ENCODE results near the gene VPS26C.

The VPS26C gene

GRCh38 chr21:37200641-37201480, 66.3 kb downstream of the VPS26C start:
- no peak for DNase-seq

- no peak for DNase-seq
Observed at GRCh38 chr21:37199057-37199924, 67.8 kb downstream of the VPS26C start.

GRCh38 chr21:37197746-37198145, 69.4 kb downstream of the VPS26C start:
- DNase-seq: no peak

DNA sequence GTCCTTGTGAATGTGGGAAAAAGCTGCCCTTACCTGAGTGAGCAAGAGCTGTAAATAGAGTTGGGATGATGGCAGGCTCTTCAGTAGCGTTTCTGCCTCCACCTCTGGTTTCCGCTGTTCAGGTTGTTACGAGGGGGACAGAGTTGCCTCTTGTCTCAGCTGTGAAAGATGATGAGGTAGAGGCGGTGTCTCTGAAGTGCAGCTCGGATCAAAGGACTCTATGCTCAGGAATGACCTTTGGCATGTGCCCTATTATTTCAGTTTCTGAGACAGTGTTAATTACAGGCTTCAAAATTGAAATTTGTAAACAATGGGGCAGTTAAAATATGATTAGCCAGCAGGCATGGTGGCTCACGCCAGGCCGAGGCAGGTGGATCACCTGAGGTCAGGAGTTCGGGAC, 70.3 kb downstream of the VPS26C start:
- no peak for DNase-seq

- no peak for DNase-seq
Observed at GRCh38 chr21:37195610-37196009, 71.5 kb downstream of the VPS26C start.

DNA sequence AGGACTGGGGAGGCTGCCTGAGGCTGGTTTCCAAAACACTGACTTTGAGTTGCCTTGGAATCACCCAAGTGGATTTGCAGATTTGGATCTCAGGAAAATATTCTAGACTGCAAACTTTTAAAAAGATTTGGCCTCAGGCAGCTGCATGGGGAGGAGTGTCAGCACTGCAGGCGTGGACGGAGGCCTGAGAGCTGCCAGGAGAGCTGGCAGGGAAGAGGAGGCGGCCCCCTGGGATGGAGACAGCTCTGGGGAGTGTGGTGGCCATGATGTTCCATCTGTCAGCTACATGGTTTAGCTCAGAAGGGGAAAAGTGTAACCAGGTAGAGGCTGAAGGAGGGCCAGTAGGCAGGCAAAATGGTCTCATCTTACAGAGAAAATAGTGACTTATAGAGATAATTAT, 72.1 kb downstream of the VPS26C start:
- no peak for DNase-seq

DNA sequence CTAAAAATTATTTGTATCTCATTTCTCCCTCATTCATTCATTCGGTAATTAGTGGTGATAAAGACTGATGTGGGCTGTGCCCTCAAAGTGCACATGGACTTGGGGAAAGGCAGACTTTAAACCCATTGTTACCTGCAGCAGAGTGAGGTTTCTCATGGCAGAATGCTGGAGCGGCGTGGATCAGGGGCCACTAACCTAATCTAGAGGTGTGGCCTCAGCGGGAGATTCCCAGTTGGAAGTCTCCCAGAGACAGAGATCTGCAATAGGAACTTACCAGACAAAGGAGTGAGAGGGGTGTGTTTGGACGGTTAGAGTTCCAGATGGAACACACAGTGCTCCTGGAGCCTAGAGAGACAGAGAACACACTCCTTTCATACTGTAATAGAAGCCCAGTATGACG, 73.5 kb downstream of the VPS26C start:
- no peak for DNase-seq

- DNase-seq: no peak
Observed at GRCh38 chr21:37193006-37193405, 74.1 kb downstream of the VPS26C start.

GRCh38 chr21:37192019-37192418, 75.1 kb downstream of the VPS26C start:
- DNase-seq: no peak

GRCh38 chr21:37188825-37189224, 78.3 kb downstream of the VPS26C start:
- no peak for DNase-seq

- no peak for DNase-seq
Observed at GRCh38 chr21:37186983-37187382, 80.2 kb downstream of the VPS26C start.

DNA sequence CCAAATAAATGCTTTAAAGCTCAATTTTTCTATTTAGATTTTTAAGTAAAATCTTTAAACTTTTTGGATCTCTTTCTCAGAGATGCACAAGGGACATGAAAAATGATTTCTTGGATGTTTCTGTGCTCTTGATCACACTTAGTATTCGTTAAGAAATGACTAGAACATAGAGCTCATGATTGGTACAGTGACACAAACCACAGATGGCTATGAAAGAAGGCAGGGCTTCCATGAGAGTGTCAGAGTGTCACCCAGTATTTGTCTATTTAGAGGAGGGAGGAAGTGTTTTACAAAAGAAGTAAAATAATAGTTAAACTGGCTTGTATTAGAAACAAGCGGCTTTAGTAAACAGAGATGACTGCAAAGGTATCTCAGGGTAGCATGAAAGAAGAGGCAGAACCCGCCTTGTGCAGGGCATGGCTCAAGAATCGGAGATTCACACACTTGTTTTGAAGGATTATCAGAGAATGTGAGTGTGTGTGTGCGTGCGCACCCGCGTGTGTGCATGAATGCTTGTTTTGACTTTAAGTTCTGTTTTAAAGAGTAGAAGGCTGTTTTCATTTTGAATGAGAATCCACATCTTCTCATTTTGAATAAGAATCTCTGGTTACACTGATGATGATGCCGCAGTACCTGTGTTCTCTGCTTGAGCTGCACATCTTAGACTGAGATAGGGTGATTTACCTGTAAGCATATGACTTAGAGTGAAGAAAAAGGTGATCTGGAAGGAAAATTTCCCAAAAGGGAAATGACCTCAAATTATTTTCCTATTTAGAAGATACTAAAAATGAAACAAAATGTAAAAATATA, 82.1 kb downstream of the VPS26C start:
- no peak for DNase-seq

DNA sequence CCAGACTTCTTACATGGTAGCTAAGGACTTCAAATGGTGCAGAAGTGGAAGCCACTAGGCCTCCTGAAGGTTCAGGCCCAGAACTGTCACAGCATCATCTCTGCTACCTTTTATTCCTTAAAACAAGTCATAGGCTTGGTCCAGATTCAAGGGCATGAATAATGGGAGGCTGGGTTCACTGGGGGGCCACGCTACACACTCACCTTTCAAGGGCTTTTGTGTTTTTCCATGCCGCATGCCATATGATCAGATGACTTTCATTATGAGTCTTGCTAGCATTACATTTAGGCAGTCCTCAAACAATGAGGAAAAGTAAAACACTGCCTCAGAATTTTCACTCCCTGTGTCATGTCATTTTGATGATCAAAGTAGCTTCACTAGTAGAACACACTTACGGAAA, 83.4 kb downstream of the VPS26C start:
- DNase-seq: no peak

GRCh38 chr21:37182222-37182621, 84.9 kb downstream of the VPS26C start:
- DNase-seq: no peak

- DNase-seq: no peak
Observed at GRCh38 chr21:37181059-37181458, 86.1 kb downstream of the VPS26C start.

GRCh38 chr21:37176716-37177115, 90.4 kb downstream of the VPS26C start:
- no peak for DNase-seq

Measured in CD4-positive, alpha-beta T cell treated with Interleukin-17A for 4 hours (primary cell).